GM10847 (cell line): Measurements from ENCODE around the gene GPD2.

Experiments used
- POLR2A ChIP-seq: IDR thresholded peaks from 2 replicates; pipeline ENCODE4 v1.6.1; 2011; ENCODE audit not compliant: insufficient read length; ENCODE audit errors: extremely low read depth

The GPD2 gene

DNA sequence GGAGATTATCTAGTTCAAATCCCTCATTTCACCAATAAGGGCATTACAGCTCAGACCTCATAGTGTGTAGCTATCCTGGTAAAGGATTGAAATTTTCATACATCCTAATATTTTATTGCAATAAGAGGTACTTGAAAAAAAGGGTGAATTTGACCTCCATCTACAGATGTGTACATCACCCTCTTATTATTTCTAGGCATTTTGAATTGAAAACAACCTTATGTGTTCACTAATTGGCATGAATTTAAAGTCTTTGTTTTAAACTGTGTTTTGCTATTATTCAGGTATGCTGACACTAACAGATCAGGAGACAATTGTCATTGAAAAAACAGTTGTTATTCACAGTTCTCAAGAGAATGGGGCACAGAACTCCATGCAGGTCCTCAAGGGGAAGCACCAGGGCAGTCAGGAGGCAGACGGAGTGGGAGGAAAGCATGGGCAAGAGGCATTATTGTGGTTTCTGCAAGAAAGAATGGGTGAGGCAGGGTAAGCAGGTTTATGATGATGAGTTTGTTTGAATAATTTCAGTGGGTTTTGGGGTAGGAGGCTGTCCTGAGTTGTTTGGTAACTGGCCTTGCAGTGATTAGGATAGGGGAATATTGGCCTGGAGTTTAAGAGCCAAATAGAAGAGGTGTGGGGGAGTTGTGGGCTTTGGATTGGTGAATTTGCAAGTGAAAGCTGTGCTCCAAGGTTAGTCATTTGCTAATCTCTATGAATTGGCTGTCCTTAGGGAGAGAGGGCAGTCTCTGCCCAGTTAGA, 194.6 kb downstream of the GPD2 start:
- no peak for TF ChIP-seq POLR2A

DNA sequence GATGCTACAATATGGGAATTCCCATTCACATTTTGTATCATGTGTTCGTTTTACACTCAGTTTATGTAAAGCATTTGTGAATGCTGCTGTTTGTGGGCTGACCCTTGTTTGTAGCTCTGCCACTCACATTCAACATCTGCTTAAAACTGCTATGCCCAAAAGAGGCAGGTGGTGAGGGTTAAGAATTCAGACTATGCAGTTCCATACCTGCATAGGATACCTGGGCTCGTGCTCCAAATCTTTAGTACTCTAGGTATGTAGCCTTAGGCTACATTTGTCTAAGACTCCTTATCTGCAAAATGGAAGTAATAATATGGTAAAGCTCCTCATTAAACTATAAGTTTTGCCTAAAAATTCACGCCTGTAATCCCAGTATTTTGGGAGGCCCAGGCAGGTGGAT, 199.5 kb downstream of the GPD2 start:
- TF ChIP-seq POLR2A: no peak
